SU-DHL-6 (cell line): ENCODE measurements around the gene FANCG.

Experiments used
- EZH2phosphoT487 ChIP-seq: fragments of 200-600 bp; sonication (generic), shearing (Covaris generic); conservative IDR thresholded peaks from 2 replicates; pipeline ENCODE4 v1.6.1; 2018; ENCODE audit warnings: mild to moderate bottlenecking, antibody characterized with exemption, low read length, moderate library complexity, mixed read lengths
- TF ChIP-seq, protein P1 (sequence below): fragments of 200-600 bp; sonication (generic); IDR thresholded peaks from one replicate; pipeline ENCODE4 v1.5.1; 2017; ENCODE audit warnings: antibody characterized with exemption, mild to moderate bottlenecking, low read length, moderate library complexity; ENCODE audit not compliant: insufficient read depth, poor library complexity, severe bottlenecking

GRCh38 chr9:35110327-35110761 is 30.6 kb upstream of the FANCG start:
- TF ChIP-seq, protein P1, sequence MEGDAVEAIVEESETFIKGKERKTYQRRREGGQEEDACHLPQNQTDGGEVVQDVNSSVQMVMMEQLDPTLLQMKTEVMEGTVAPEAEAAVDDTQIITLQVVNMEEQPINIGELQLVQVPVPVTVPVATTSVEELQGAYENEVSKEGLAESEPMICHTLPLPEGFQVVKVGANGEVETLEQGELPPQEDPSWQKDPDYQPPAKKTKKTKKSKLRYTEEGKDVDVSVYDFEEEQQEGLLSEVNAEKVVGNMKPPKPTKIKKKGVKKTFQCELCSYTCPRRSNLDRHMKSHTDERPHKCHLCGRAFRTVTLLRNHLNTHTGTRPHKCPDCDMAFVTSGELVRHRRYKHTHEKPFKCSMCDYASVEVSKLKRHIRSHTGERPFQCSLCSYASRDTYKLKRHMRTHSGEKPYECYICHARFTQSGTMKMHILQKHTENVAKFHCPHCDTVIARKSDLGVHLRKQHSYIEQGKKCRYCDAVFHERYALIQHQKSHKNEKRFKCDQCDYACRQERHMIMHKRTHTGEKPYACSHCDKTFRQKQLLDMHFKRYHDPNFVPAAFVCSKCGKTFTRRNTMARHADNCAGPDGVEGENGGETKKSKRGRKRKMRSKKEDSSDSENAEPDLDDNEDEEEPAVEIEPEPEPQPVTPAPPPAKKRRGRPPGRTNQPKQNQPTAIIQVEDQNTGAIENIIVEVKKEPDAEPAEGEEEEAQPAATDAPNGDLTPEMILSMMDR, result no peak
- TF ChIP-seq EZH2phosphoT487, result no peak
